Fibroblast of the conjunctiva (primary cell): ENCODE results near the gene ZNF526.
"Not testable (repeated sequence)": the region's sequence is repeated elsewhere in the genome, so short reads cannot be mapped to it uniquely, and the experiment has no call there.

Experiments
- DNase-seq: peaks from one replicate; pipeline ENCODE4 v3.0.0-alpha.2; 2010; ENCODE audit warnings: low read depth

Gene ZNF526

GRCh38 chr19:42266928-42267603 is 47.0 kb downstream of the ZNF526 start:
- DNase-seq = not testable (repeated sequence)

GRCh38 chr19:42267644-42268141 is 47.6 kb downstream of the ZNF526 start:
- no peak for DNase-seq

- peak; percentile 99 for DNase-seq
Measured at GRCh38 chr19:42268142-42268703, 48.1 kb downstream of the ZNF526 start.

GRCh38 chr19:42268704-42269477 is 48.8 kb downstream of the ZNF526 start, which contains the start of gene CIC:
Gene CIC (plus strand): TSS chr19:42269252. CDS start chr19:42271784, 2,532 bp downstream.
- peak; percentile 100 for DNase-seq

GRCh38 chr19:42269478-42270345 is 49.6 kb downstream of the ZNF526 start:
- no peak for DNase-seq

GRCh38 chr19:42270346-42271044 is 50.4 kb downstream of the ZNF526 start:
- no peak for DNase-seq

GRCh38 chr19:42271045-42271419 is 50.9 kb downstream of the ZNF526 start:
- no peak for DNase-seq

GRCh38 chr19:42271861-42272534 is 51.9 kb downstream of the ZNF526 start:
- DNase-seq = no peak

- DNase-seq = no peak
Measured at GRCh38 chr19:42272535-42272897, 52.4 kb downstream of the ZNF526 start.

GRCh38 chr19:42272989-42273406 is 52.9 kb downstream of the ZNF526 start:
- DNase-seq = no peak

GRCh38 chr19:42273407-42274064 is 53.4 kb downstream of the ZNF526 start:
- no peak for DNase-seq

GRCh38 chr19:42274065-42274682 is 54.1 kb downstream of the ZNF526 start:
- no peak for DNase-seq

- DNase-seq = no peak
Measured at GRCh38 chr19:42275103-42275502, 55.0 kb downstream of the ZNF526 start.

- DNase-seq = no peak
Measured at GRCh38 chr19:42275517-42275916, 55.4 kb downstream of the ZNF526 start.

GRCh38 chr19:42276284-42276683 is 56.2 kb downstream of the ZNF526 start:
- no peak for DNase-seq

- no peak for DNase-seq
Measured at GRCh38 chr19:42276821-42277220, 56.7 kb downstream of the ZNF526 start.
